Measurements from ENCODE around the gene SCARF2. TPM values are rescaled to one million over a fixed set of nuclear protein-coding genes. Genes with fewer than 3 reads are reported as not detected.

SCARF2 gene
- total RNA-seq, 5 donors from 2014 or later (not counting 1 experiment from before 2014, with no cell fraction given) = 1.6 to 3.1 (median 2.9) TPM

DNA sequence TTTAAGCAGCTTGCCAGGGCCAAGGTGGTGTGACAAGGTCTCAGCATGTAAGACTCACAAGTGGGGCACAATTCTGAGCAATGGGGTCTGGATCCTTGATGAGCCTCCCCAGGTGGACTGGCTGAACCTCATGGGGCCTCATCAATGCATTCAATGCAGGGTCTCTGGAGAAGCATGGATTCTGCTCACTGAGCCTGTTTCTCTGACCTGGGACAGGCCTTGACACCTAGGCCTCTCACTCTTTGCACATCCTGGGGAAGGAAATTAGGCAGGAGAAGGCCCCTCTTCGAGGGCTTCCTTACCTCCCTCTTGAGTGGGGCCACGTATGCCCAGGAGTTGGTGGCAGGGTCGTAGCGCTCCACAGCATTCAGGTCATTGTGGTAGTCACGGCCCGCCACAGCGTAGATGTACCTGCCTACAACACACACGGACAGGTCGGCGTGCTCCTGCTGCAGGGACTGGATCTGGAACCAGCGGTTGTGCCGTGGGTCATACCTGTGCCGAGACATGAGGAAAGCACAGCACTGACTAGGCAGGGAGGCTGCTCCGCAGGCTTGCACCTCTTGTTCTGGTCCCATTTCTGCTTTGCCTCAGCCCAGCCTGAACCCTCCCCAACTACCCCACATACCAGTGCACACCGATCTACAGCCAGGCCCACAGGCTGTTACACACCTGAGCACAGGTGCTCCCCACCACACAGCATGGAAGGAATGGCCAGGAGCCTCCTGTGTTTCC, 20.0 kb upstream of the SCARF2 start:
- H3K9me3 Mint-ChIP-seq = no peaks in the 10 kb centered on the region
- Histone ChIP-seq H3K4me3 (ENCODE audit: control insufficient read depth in 1 of 2, extremely low read depth in 1 of 2, low read length in 1 of 2) (no peak overlapping the region), H3K4me1 (ENCODE audit: control insufficient read depth in 1 of 2, extremely low read depth in 1 of 2, insufficient read depth in 2 of 2, low read length in 2 of 2) (peaks cover 8 to 43% of the 10 kb centered on the region in 2 experiments), H3K27ac (ENCODE audit: low read length) (no peak overlapping the region), H3K9me3 (no peaks in the 10 kb centered on the region), H3K36me3 (ENCODE audit: control insufficient read depth in 2 of 2, extremely low read depth in 1 of 2, insufficient read depth in 1 of 2, low read length in 1 of 2) (peaks cover 0 to 29% of the 10 kb centered on the region in 2 donors), H3K27me3 (replicated peaks in 1 of 2; ENCODE audit: control insufficient read depth in 2 of 2, extremely low read depth in 1 of 2, insufficient read depth in 2 of 2, low read length in 1 of 2) (no peaks in the 10 kb centered on the region)
- ATAC-seq (replicated peaks in 1 of 4) (no peak), DNase-seq (no peak)
- H3K4me1 Mint-ChIP-seq = peaks cover 29 to 42% (median 41%) of the 10 kb centered on the region in 3 donors
- H3K27ac Mint-ChIP-seq = no peak overlapping the region
- H3K36me3 Mint-ChIP-seq = peaks cover 42% of the 10 kb centered on the region
- H3K27me3 Mint-ChIP-seq = no peaks in the 10 kb centered on the region
- H3K4me3 Mint-ChIP-seq = no peak overlapping the region
- WGBS (ENCODE audit: insufficient coverage) = 93% methylated on average over 15 of the region's 15 CpGs
- CTCF ChIA-PET = interaction anchor here (0.6 to 1.7 kb wide), 3 partner anchors 40 to 807 kb away, joined by 3 to 10 read pairs (median 4); no protein-coding TSS in a partner anchor
- POLR2A ChIA-PET = no interaction called here

- H3K4me1 Mint-ChIP-seq = peaks cover 25 to 37% (median 36%) of the 10 kb centered on the region in 3 donors
- no peaks in the 10 kb centered on the region for H3K9me3 Mint-ChIP-seq
- peaks cover 50% of the 10 kb centered on the region for H3K36me3 Mint-ChIP-seq
- Histone ChIP-seq H3K27me3 (replicated peaks in 1 of 2; ENCODE audit: control insufficient read depth in 2 of 2, extremely low read depth in 1 of 2, insufficient read depth in 2 of 2, low read length in 1 of 2) (no peaks in the 10 kb centered on the region), H3K4me1 (ENCODE audit: control insufficient read depth in 1 of 2, extremely low read depth in 1 of 2, insufficient read depth in 2 of 2, low read length in 2 of 2) (peaks cover 3 to 33% of the 10 kb centered on the region in 2 experiments), H3K4me3 (ENCODE audit: control insufficient read depth in 1 of 2, extremely low read depth in 1 of 2, low read length in 1 of 2) (no peak overlapping the region), H3K27ac (ENCODE audit: low read length) (no peak overlapping the region), H3K9me3 (no peaks in the 10 kb centered on the region), H3K36me3 (ENCODE audit: control insufficient read depth in 2 of 2, extremely low read depth in 1 of 2, insufficient read depth in 1 of 2, low read length in 1 of 2) (peaks cover 0 to 36% of the 10 kb centered on the region in 2 donors)
- no peak overlapping the region for H3K4me3 Mint-ChIP-seq
- H3K27me3 Mint-ChIP-seq = no peaks in the 10 kb centered on the region
- CTCF ChIA-PET = interaction anchor here (0.5 to 1.7 kb wide), 4 partner anchors 39 to 158 kb away, joined by 3 to 10 read pairs (median 6); no protein-coding TSS in a partner anchor
- POLR2A ChIA-PET = no interaction called here
- WGBS (ENCODE audit: insufficient coverage) = 92% methylated on average over 2 of the region's 3 CpGs
- ATAC-seq (replicated peaks in 1 of 4) (no peak), DNase-seq (no peak)
- peak overlapping the region in 1 of 2 donors; percentile 62 for H3K27ac Mint-ChIP-seq
Observed at GRCh38 chr22:20456722-20457076, 19.1 kb upstream of the SCARF2 start.

GRCh38 chr22:20456064-20456721, 18.6 kb upstream of the SCARF2 start:
- ATAC-seq (replicated peaks in 1 of 4) = peak; percentile 94 to 98 (median 96)
- Histone ChIP-seq H3K36me3 (ENCODE audit: control insufficient read depth in 2 of 2, extremely low read depth in 1 of 2, insufficient read depth in 1 of 2, low read length in 1 of 2) (peaks cover 0 to 38% of the 10 kb centered on the region in 2 donors), H3K27me3 (replicated peaks in 1 of 2; ENCODE audit: control insufficient read depth in 2 of 2, extremely low read depth in 1 of 2, insufficient read depth in 2 of 2, low read length in 1 of 2) (no peaks in the 10 kb centered on the region), H3K4me1 (ENCODE audit: control insufficient read depth in 1 of 2, extremely low read depth in 1 of 2, insufficient read depth in 2 of 2, low read length in 2 of 2) (peaks cover 3 to 31% of the 10 kb centered on the region in 2 experiments), H3K4me3 (ENCODE audit: control insufficient read depth in 1 of 2, extremely low read depth in 1 of 2, low read length in 1 of 2) (no peak overlapping the region), H3K27ac (ENCODE audit: low read length) (no peak overlapping the region), H3K9me3 (no peaks in the 10 kb centered on the region)
- Mint-ChIP-seq H3K36me3 (peaks cover 53% of the 10 kb centered on the region), H3K27ac (peak overlapping the region; percentile 62 to 67), H3K4me1 (peaks cover 25 to 36% (median 36%) of the 10 kb centered on the region in 3 donors), H3K27me3 (no peaks in the 10 kb centered on the region), H3K9me3 (no peaks in the 10 kb centered on the region), H3K4me3 (no peak overlapping the region)
- WGBS (ENCODE audit: insufficient coverage) = 0% methylated on average over 2 of the region's 6 CpGs
- ChIA-PET POLR2A (no interaction called here), CTCF (interaction anchor here (0.5 to 2.8 kb wide), 4 partner anchors 7 to 159 kb away, joined by 3 to 10 read pairs (median 8); no protein-coding TSS in a partner anchor)
- DNase-seq = peak; percentile 54 to 87 (median 70)

- Histone ChIP-seq H3K27ac (ENCODE audit: low read length) (no peak overlapping the region), H3K4me1 (ENCODE audit: control insufficient read depth in 1 of 2, extremely low read depth in 1 of 2, insufficient read depth in 2 of 2, low read length in 2 of 2) (peaks cover 3 to 31% of the 10 kb centered on the region in 2 experiments), H3K9me3 (no peaks in the 10 kb centered on the region), H3K27me3 (replicated peaks in 1 of 2; ENCODE audit: control insufficient read depth in 2 of 2, extremely low read depth in 1 of 2, insufficient read depth in 2 of 2, low read length in 1 of 2) (no peaks in the 10 kb centered on the region), H3K36me3 (ENCODE audit: control insufficient read depth in 2 of 2, extremely low read depth in 1 of 2, insufficient read depth in 1 of 2, low read length in 1 of 2) (peaks cover 0 to 38% of the 10 kb centered on the region in 2 donors), H3K4me3 (ENCODE audit: control insufficient read depth in 1 of 2, extremely low read depth in 1 of 2, low read length in 1 of 2) (no peak overlapping the region)
- DNase-seq (no peak), ATAC-seq (replicated peaks in 1 of 4) (no peak)
- Mint-ChIP-seq H3K4me1 (peaks cover 25 to 31% (median 31%) of the 10 kb centered on the region in 3 donors), H3K27ac (no peak overlapping the region), H3K36me3 (peaks cover 53% of the 10 kb centered on the region), H3K9me3 (no peaks in the 10 kb centered on the region), H3K27me3 (no peaks in the 10 kb centered on the region), H3K4me3 (no peak overlapping the region)
- CTCF ChIA-PET = interaction anchor here (0.6 to 2.8 kb wide), 3 partner anchors 8 to 297 kb away, joined by 3 to 10 read pairs (median 10); no protein-coding TSS in a partner anchor
- WGBS (ENCODE audit: insufficient coverage) = 91% methylated on average over 2 of the region's 8 CpGs
- POLR2A ChIA-PET = no interaction called here
Observed at GRCh38 chr22:20455709-20456063, 18.1 kb upstream of the SCARF2 start.

GRCh38 chr22:20453222-20453621, 15.6 kb upstream of the SCARF2 start:
- Histone ChIP-seq H3K4me1 (ENCODE audit: control insufficient read depth in 1 of 2, extremely low read depth in 1 of 2, insufficient read depth in 2 of 2, low read length in 2 of 2) (peaks cover 3 to 15% of the 10 kb centered on the region in 2 experiments), H3K27ac (ENCODE audit: low read length) (no peak overlapping the region), H3K4me3 (ENCODE audit: control insufficient read depth in 1 of 2, extremely low read depth in 1 of 2, low read length in 1 of 2) (no peak overlapping the region), H3K27me3 (replicated peaks in 1 of 2; ENCODE audit: control insufficient read depth in 2 of 2, extremely low read depth in 1 of 2, insufficient read depth in 2 of 2, low read length in 1 of 2) (no peaks in the 10 kb centered on the region), H3K9me3 (no peaks in the 10 kb centered on the region), H3K36me3 (ENCODE audit: control insufficient read depth in 2 of 2, extremely low read depth in 1 of 2, insufficient read depth in 1 of 2, low read length in 1 of 2) (peaks cover 0 to 28% of the 10 kb centered on the region in 2 donors)
- no peaks in the 10 kb centered on the region for H3K9me3 Mint-ChIP-seq
- WGBS (ENCODE audit: insufficient coverage) = no CpG with 5 or more reads among the region's 3 CpGs
- H3K4me1 Mint-ChIP-seq = peaks cover 11 to 16% (median 15%) of the 10 kb centered on the region in 3 donors
- DNase-seq = no peak
- no peak overlapping the region for H3K27ac Mint-ChIP-seq
- no peaks in the 10 kb centered on the region for H3K27me3 Mint-ChIP-seq
- ChIA-PET CTCF (interaction anchor here (0.6 to 2.8 kb wide), 4 partner anchors 10 to 35 kb away, joined by 3 to 10 read pairs (median 4); no protein-coding TSS in a partner anchor), POLR2A (interaction anchor here in 1 of 2 donors (0.7 kb wide), 1 partner anchor 14 kb away, joined by 5 read pairs; no protein-coding TSS in a partner anchor)
- ATAC-seq (replicated peaks in 1 of 4) = no peak
- peaks cover 48% of the 10 kb centered on the region for H3K36me3 Mint-ChIP-seq
- H3K4me3 Mint-ChIP-seq = no peak overlapping the region

GRCh38 chr22:20451920-20452319, 14.3 kb upstream of the SCARF2 start:
- H3K27ac Mint-ChIP-seq = no peak overlapping the region
- Histone ChIP-seq H3K36me3 (ENCODE audit: control insufficient read depth in 2 of 2, extremely low read depth in 1 of 2, insufficient read depth in 1 of 2, low read length in 1 of 2) (peaks cover under 1 to 19% of the 10 kb centered on the region in 2 donors), H3K27ac (ENCODE audit: low read length) (no peak overlapping the region), H3K4me3 (ENCODE audit: control insufficient read depth in 1 of 2, extremely low read depth in 1 of 2, low read length in 1 of 2) (no peak overlapping the region), H3K4me1 (ENCODE audit: control insufficient read depth in 1 of 2, extremely low read depth in 1 of 2, insufficient read depth in 2 of 2, low read length in 2 of 2) (peaks cover 3 to 12% of the 10 kb centered on the region in 2 experiments), H3K9me3 (no peaks in the 10 kb centered on the region), H3K27me3 (replicated peaks in 1 of 2; ENCODE audit: control insufficient read depth in 2 of 2, extremely low read depth in 1 of 2, insufficient read depth in 2 of 2, low read length in 1 of 2) (no peaks in the 10 kb centered on the region)
- DNase-seq (no peak), ATAC-seq (replicated peaks in 1 of 4) (no peak)
- no CpG with 5 or more reads among the region's 2 CpGs for WGBS (ENCODE audit: insufficient coverage)
- H3K9me3 Mint-ChIP-seq = no peaks in the 10 kb centered on the region
- CTCF ChIA-PET = no interaction called here
- H3K4me3 Mint-ChIP-seq = no peak overlapping the region
- peaks cover 43% of the 10 kb centered on the region for H3K36me3 Mint-ChIP-seq
- POLR2A ChIA-PET = no interaction called here
- H3K27me3 Mint-ChIP-seq = no peaks in the 10 kb centered on the region
- H3K4me1 Mint-ChIP-seq = peaks cover 11 to 15% (median 12%) of the 10 kb centered on the region in 3 donors
